GM19238 (cell line): ENCODE data around the gene R3HDM1.
"Not testable (repeated sequence)": the region's sequence is repeated elsewhere in the genome, so short reads cannot be mapped to it uniquely, and the experiment has no call there.

ENCODE experiments used
- DNase-seq: peaks from one replicate; pipeline ENCODE4 v3.0.0; 2011; ENCODE audit warnings: low spot score; ENCODE audit not compliant: insufficient read length

The R3HDM1 gene

DNA sequence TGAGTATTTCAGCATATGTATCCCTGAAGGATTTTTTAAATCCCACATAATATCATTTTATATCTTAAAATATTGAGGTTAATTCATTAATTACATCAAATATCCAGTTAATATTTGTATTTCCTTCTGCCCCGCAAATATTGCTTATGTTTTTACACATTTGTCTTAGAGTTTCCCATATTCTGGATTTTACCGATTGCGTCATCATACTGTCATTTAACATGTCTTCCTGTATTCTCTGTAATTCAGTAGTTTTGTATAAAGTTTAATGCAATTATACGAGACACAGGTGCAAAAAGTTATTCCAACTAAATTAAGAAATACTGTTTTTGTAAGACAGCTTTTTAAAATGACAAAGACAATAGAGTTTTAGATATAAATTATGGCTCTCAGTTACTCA is 176.9 kb downstream of the R3HDM1 start:
- DNase-seq, result no peak

GRCh38 chr2:135709992-135710391 is 178.7 kb downstream of the R3HDM1 start:
- peak; percentile 27 for DNase-seq

DNA sequence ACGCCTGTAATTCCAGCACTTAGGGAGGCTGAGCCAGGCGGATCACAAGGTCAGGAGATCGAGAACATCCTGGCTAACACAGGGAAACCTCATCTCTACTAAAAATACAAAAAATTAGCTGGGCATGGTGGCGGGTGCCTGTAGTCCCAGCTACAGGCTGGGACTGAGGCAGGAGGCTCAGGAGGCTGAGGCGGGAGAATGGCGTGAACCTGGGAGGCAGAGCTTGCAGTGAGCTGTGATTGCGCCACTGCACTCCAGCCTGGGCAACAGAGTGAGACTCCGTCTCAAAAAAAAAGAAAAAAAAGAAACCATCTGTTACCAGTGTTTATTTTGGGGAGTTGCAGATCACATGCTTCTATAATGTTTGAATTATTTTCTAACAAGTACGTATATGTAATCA is 183.8 kb downstream of the R3HDM1 start:
- DNase-seq, result not testable (repeated sequence)

- DNase-seq, result no peak
These were observed 196.9 kb downstream of the R3HDM1 start for GRCh38 chr2:135728064-135728743.

DNA sequence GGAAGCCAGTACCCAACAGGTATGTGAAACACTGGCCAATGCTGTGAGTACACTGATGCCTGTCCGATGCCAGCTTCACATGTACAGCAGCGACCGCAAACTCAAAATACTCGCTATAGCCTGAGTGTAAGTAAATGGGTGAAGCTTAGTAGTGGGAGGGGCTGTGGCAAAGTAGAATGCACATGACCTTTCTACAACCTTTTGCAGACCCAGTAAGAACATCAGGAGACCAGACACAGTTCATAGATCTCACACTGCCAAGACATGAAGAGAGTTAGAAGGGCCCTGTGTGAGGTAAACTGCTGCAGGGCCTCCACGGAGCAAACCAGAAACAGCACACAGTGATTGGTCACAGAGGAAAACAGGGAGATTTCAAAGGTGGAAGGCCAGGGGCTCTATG is 201.3 kb downstream of the R3HDM1 start:
- no peak for DNase-seq

- no peak for DNase-seq
These were observed 201.8 kb downstream of the R3HDM1 start for GRCh38 chr2:135733045-135733444.

DNA sequence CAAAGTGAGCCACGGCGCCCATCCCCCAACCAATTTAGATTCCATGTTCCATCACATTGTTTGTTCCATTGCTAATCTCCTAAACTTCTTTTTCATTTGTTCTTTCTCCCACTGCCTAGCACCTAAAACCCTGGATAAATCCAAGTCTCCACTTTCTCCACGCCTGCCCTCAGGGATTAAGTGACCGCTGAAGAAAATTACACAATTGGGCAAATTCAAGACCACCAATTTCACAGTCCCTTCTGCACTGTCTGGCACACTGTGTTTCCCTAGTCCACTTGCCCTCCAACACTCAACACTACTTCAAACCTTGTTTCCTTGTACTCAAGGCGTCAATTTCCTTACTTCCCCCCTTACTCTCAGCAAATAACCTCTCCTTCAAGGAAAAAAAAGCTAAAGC is 205.3 kb downstream of the R3HDM1 start:
- no peak for DNase-seq

DNA sequence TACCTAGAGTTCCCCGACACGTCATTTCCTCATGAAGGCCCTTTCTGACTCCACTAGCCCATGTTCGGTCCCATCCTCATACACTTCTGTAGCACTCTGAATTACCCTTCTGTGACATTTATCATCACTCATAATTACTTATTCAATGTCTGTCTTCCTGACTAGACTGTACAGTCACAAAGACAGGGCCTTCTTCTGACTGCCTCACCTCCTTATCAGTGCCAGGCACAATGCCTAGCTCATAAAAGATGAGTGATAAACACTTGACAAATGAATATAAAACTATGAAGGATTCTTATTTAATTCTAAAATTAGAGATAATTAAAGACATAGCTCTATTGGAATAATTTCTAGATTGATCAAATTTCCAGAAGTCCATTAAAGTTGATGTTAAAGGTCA is 208.9 kb downstream of the R3HDM1 start:
- DNase-seq, result no peak

GRCh38 chr2:135741043-135741394 is 209.7 kb downstream of the R3HDM1 start:
- no peak for DNase-seq

DNA sequence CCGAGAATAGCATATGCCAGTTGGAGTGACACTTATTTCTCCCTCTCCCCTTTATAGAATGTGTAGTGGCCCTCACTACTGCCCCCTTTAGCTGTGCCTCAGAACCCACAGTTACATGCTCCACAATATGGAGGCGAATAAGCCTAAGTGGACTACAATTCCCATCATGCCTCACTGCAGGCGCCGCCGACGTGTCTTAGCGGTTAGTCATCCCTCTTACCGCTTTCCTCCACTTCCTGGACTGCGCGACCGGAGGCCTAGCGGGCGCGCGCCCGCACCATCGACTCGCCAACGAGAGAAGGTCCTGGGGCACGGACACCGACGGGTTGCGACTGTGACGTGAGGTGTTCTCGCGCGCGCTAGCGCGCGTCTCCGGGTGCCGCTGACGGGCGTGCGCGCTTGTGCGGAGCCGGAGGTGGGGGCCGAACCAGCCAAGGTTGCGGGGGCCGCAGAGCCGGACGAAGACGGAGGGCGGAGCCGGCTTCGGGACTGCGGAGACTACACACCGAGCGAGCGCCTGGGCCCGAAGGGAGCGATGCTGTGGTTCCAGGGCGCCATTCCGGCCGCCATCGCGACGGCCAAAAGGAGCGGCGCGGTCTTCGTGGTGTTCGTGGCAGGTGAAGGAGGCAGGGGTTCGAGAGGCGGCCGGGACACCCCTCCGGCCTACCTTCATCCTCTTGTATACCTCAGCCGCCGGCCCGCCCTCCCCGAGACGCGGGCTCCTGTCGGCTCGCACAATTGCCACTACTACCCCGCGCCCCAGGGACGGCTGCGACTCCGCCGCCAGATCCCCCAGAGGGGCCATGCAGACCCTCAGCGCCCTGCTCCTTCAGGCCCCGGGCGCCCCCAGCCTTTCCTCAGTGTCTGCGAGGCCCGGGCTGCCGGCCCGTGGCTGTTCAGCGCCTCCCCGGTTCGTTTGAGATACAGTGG is 210.4 kb downstream of the R3HDM1 start, which contains the start of gene UBXN4:
UBXN4 (plus strand) TSS at position 461 of the 930 bp plus-strand sequence; CDS start at position 536, 75 bp downstream.
- DNase-seq, result peak; percentile 93

DNA sequence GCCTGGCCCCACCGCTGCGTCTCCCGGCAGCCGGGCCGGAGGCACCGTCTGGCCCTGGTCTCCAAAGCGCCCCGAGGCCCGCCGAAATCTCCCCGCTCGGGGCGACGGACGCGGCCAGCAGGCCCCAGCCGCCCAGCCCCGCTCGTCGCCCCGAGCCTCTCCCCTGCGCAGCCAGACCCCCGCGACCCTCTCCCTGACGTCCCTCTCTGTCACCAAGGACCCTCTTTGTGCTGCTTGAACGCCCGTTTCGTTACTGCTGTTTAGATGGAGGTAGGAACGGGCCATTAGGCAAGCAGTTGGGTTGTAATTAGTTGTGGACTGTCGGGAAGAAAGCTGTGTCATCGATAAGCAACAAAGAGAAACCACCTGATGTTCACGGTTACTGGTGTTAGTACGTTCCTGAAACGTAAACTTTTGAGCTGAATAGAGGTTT is 211.1 kb downstream of the R3HDM1 start:
- peak; percentile 28 for DNase-seq

GRCh38 chr2:135743860-135744259 is 212.6 kb downstream of the R3HDM1 start:
- no peak for DNase-seq

DNA sequence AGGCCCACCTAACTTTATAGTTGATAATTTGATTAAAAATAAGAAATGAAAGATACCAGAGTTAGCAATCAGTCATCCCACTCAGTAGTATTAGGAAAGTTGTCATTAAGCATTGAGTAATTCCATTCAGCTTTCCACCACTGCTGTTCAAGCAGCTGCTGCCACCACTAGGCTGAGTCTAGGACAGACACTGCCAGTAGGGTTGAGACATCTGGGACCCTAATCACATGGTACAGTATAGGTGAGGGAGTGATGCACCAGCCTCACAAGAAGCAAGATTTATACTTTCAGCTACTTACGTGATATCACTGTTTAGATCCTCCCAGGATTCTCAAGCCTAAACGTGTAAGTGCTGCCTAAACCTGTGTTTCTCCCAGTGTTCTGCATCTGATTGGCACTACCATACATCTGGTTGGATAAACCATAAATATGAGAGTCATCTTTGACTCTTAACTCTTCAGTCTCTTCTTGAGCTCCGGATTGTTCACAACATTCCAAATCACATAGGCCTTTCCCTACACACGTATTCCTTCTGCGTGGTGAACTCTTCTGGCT is 213.6 kb downstream of the R3HDM1 start:
- DNase-seq, result peak; percentile 19

- DNase-seq, result no peak
These were observed 214.3 kb downstream of the R3HDM1 start for GRCh38 chr2:135745545-135745944.

GRCh38 chr2:135755573-135755972 is 224.3 kb downstream of the R3HDM1 start:
- no peak for DNase-seq

- no peak for DNase-seq
These were observed 225.4 kb downstream of the R3HDM1 start for GRCh38 chr2:135756692-135757091.

- no peak for DNase-seq
These were observed 230.7 kb downstream of the R3HDM1 start for GRCh38 chr2:135762022-135762421.

DNA sequence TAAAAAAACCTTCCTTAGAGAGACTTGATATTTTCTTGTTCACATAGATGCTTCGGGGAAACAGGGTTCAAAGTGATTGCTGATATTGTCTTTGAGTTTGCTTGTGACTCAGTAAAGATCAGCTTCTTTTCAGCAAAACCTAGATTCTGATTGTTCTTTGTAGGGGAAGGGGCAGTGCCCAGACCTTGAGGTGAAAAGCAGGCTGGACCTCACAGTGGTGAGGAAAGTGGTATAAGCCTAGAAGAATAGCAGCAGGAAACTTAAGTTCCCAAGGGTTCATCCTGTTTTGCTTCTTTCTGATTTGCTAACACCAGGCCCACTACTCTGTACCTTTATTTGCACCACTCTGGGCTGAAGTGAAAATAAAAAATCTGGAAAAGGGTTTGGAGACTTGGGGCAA is 231.2 kb downstream of the R3HDM1 start:
- no peak for DNase-seq

GRCh38 chr2:135768863-135769262 is 237.6 kb downstream of the R3HDM1 start:
- no peak for DNase-seq

DNA sequence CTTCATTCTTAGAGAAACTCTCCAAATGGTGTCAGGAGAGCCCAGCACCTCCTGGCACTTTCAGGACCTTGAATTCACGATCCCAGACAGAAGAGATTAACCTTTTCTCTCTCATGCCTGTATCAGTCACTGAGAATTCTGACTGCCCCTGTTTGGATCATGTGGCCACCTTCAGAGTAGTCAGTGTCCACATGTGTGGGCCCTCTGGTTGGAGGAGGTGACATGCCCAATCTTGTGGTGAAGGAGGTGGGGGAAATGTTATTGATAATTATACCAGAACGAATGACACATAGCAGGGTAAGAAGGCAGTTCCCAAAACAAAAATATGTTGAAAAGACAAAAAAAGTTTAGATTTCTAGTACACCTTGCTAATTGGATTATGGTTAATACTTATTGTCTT is 242.0 kb downstream of the R3HDM1 start:
- no peak for DNase-seq

DNA sequence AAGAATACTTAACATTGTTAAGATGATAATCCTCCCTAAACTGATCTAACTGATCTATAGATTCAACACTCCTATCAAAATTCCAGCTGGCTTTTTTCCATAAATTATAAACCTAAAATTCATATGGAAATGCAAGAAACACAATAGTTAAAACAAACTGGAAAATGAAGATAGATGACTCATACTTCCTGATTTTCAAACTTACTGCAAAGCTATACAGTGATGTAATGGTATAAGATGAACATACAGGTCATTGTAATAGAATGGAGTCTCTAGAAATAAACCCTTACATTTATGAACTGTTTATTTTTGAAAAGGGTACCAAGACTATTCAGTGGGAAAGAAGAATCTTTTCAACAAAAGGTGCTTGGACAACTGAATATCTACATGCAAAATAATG is 242.6 kb downstream of the R3HDM1 start:
- DNase-seq, result no peak
